GM21723 (cell line): ENCODE measurements around the gene VPS13D.
"Not testable (repeated sequence)": the region's sequence is repeated elsewhere in the genome, so short reads cannot be mapped to it uniquely, and the experiment has no call there.

ENCODE experiments used
- ATAC-seq: cut with Tn5 transposase; IDR thresholded peaks from one replicate; pipeline ENCODE4 v1.9.1; 2021; ENCODE audit warnings: mild to moderate bottlenecking, moderate library complexity; ENCODE audit not compliant: unreplicated experiment

VPS13D gene

DNA sequence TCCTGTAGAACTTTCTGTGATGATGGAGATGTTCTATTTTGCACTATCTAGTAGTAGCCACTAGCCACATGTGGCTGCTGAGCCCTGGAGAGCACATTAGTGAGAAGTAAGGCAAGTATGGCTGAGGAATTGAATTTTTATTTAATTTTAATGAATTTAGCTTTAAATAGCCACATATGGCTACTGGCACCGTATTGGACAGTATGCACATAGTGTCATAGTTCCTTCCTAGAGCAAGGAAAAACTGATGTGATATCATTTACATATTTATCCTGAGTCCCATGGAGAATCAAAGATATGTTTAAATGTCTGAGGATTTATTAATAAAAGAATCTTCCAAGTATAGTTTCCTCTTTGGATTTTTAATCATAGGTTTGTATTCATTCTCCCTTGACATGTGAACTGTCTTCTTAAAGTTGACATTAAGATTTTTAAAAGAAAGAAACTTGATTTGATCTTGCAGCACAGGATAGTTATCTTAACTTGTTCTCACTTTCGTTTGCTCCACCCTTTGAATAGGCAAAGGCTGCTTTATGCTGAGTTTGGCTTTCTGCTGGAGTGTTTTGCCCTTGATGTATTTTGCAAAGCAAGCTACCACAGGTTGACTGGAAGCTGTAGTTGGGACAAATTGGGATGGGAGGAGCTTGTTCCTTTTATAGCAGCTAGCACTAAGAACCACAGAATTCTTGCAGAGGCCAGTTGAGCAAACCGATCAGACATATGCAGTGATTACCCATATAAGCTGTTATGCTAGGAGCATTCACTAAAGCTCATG lies 129.7 kb downstream of the VPS13D start:
- ATAC-seq, result no peak

- ATAC-seq, result no peak
Measured at GRCh38 chr1:12368646-12369045, 138.8 kb downstream of the VPS13D start.

- ATAC-seq, result no peak
Measured at GRCh38 chr1:12369258-12369657, 139.4 kb downstream of the VPS13D start.

GRCh38 chr1:12370333-12370975 lies 140.6 kb downstream of the VPS13D start:
- no peak for ATAC-seq

- no peak for ATAC-seq
Measured at GRCh38 chr1:12371053-12371452, 141.2 kb downstream of the VPS13D start.

GRCh38 chr1:12372180-12372579 lies 142.3 kb downstream of the VPS13D start:
- ATAC-seq, result no peak

- no peak for ATAC-seq
Measured at GRCh38 chr1:12372761-12373160, 142.9 kb downstream of the VPS13D start.

GRCh38 chr1:12375133-12375829 lies 145.5 kb downstream of the VPS13D start:
- ATAC-seq, result no peak

DNA sequence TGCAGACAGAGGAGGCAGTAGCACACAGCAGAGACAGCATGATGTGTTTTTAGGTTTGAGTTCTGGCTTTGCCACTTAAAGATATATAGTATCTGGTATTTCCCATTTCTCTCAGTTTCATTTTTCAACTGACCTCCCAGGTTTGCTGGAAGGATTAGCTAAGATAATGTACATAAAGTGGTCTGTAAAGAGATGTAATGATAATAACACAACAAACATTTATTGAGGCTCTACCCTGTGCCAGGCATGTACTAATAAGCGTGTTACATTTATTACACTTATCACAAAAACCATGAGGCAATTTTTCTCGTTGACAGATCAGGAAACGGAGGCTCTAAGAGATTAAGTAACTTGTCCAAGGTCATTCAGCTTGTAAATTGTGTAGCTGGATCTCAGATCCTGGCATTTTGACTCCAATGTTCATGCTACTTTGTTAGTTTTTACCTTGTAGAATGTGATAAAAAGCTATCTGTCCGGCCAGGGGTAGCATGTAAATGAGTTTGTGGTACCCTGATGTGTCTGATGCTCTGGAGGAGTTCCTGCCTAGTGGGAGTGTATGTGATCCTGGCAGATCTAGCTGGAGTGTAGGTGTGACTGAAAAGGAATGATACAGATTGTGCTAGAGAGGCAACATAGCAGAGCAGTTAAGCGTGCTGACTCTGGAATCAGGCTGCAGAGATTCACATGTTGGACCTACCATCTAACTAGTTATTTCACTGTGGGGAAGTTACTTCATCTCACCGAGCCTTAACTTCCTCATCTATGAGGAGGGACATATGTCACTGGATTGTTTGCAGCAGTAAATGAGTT lies 146.6 kb downstream of the VPS13D start:
- ATAC-seq, result no peak

GRCh38 chr1:12380326-12381249 lies 150.8 kb downstream of the VPS13D start:
- no peak for ATAC-seq

GRCh38 chr1:12383001-12383400 lies 153.2 kb downstream of the VPS13D start:
- no peak for ATAC-seq

- ATAC-seq, result no peak
Measured at GRCh38 chr1:12383786-12384185, 154.0 kb downstream of the VPS13D start.

DNA sequence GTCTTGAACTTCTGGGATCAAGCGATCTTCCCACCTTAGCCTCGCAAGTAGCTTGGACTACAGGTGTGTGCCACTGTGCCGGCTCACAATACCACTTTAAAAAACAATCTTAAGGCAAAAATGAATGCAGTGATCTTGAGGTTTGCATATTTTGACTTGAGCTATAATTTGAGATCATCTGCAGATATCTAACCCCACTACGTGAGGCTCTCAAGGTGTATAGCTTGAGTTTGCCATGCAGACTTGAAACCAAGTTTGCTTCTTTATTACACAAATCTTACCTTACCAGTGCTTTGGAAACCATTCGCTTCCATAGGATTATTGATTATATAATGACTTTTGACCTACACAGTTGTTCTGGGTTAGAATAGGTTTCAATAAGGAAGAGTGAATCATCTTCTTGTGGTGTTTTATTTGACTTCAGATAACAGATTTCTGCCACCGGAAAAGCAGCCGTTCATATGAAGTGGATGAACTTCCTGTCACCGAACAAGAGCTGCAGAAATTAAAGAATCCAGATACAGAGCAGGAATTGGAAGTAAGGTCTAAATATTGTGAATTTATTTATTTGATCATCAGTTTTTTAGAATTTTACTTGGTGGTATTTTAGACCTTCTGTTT lies 155.1 kb downstream of the VPS13D start:
- ATAC-seq, result no peak

GRCh38 chr1:12386130-12386529 lies 156.3 kb downstream of the VPS13D start:
- no peak for ATAC-seq

- ATAC-seq, result no peak
Measured at GRCh38 chr1:12387641-12388040, 157.8 kb downstream of the VPS13D start.

GRCh38 chr1:12390296-12390695 lies 160.5 kb downstream of the VPS13D start:
- not testable (repeated sequence) for ATAC-seq

- no peak for ATAC-seq
Measured at GRCh38 chr1:12397462-12398450, 167.9 kb downstream of the VPS13D start.

DNA sequence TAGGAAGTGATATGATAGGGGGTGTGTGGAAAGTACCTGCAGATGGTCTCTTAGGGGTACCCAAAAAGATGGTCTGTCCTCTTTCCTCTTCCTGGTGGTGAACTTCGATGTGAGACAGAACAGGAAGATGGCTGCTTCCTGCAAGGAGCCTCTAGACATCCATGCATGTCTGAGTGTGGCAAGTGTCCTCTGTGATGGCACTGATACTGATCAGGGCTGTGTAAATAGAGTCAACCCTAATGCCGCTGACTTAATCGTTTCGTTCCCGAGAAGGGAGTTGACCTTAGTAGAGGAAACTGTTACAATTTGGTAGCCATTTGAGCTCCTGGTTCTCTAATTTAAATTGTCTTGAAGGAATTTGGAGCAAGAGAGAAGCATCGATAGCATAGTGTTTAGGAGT lies 168.6 kb downstream of the VPS13D start:
- no peak for ATAC-seq
